Measurements from ENCODE around the gene NDOR1.

NDOR1 gene

GRCh38 chr9:137182836-137183235 lies 22.7 kb upstream of the NDOR1 start:
- DNase-seq (ENCODE audit: low read depth, low spot score), result no peak

- no peak for DNase-seq (ENCODE audit: low read depth, low spot score)
Measured at GRCh38 chr9:137183980-137184595, 21.4 kb upstream of the NDOR1 start.

GRCh38 chr9:137184881-137185660 lies 20.4 kb upstream of the NDOR1 start:
- no peak for DNase-seq (ENCODE audit: low read depth, low spot score)

- DNase-seq (ENCODE audit: low read depth, low spot score), result no peak
Measured at GRCh38 chr9:137185921-137186320, 19.6 kb upstream of the NDOR1 start.

DNA sequence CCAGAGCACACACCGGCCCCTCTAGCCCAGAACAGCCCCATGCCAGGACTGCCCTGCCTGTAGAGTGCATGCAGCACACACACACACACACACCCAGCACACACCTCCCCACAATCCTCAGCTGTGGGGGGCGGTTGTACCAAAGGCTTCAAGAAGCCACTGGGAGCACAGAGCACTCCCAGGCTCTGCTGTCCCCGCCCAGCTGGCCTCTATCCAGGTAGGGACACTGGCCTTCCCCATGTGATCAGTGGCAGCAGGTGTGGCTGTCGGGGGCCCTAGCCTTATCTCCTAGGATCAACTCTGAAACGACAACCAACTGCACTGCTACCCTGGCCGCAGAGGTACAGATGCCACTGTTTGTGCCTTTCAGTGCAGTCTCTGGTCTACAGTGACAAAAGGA lies 19.1 kb upstream of the NDOR1 start:
- DNase-seq (ENCODE audit: low read depth, low spot score), result no peak

- no peak for DNase-seq (ENCODE audit: low read depth, low spot score)
Measured at GRCh38 chr9:137187386-137187785, 18.1 kb upstream of the NDOR1 start.

DNA sequence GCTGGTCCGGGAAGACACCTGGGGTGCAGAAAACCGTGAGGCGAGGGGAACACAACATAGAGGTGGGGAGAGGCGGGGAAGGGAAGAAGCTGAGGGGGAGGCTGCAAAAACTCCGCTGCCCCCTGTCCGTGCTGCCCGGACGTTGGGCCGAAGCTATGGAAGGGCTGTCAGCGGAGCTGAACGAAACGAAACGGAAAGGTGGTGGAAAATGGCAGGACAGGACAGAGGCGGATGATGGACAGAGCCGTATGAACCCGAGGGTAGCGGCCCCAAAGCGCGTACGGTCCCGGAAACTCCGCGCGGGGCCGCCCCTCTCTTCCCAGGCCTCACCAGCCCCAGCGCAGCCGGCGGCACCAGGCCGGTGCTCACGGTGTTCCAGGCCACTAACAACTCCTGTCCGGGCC lies 17.4 kb upstream of the NDOR1 start:
- no peak for DNase-seq (ENCODE audit: low read depth, low spot score)

GRCh38 chr9:137188490-137189296 lies 16.8 kb upstream of the NDOR1 start, which contains the start of the genes ANAPC2 and SSNA1:
TSS of gene ANAPC2 (minus strand) at chr9:137188560. CDS start at chr9:137188532, 28 bp downstream.
TSS of gene SSNA1 (plus strand) at chr9:137188676. CDS start at chr9:137188727, 51 bp downstream.
- DNase-seq (ENCODE audit: low read depth, low spot score), result peak; percentile 67

GRCh38 chr9:137189297-137190295 lies 15.9 kb upstream of the NDOR1 start:
- DNase-seq (ENCODE audit: low read depth, low spot score), result no peak

GRCh38 chr9:137190315-137190856 lies 15.1 kb upstream of the NDOR1 start:
- DNase-seq (ENCODE audit: low read depth, low spot score), result no peak

DNA sequence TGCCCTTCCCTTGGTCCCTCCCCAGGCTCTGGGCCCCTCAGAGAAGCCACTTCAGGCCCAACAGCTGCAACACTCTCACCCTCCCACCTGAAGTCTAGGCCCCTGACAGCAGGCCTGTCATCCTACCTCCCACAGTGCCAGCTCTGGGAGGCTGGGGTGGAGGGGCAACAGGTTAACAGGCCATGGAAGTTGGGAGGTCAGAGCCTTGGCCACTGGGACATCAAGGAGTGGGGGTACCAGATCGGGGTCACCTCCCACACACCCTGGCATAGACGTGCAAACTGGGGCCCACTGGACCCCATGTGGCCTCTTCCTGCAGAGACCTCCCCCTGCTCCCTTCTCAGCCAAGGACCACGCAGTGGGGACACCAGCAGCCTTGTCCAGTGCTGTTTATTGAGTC lies 14.3 kb upstream of the NDOR1 start:
- DNase-seq (ENCODE audit: low read depth, low spot score), result no peak

DNA sequence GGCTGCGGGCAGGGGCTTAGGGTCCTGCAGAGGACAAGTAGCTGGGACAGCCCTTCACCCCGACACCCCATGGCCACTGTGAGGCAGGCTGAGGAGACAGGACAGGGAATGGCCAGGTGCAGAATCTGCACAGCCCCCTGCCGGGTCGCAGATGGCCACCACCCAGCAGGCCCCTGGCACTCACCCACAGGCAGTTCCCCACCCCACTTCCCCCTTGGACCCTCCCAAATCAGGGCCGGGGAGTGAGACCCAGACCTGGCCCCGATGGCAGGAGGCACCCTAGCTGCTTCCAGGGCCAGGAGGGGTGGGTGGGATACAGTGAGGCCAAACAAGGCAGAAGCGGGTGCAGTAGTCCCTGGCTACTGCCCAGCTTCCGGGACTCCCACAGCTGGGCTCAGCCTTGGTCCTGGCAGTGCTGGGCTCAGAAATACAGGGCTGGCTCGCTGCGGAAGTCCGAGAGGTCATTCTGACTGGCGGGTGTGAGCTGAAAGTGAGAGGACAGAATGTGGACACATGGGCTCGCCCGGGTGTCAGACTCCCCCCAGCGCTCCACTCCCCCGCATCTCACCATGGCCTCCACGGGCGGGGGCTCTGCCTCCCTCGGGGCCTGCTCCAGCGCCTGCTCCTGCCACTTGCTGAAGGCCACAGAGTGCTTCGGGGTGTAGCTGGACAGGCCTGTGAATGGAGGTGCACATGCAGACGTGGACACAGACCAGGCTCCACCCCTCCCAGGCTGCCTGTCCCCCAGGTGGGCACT lies 13.6 kb upstream of the NDOR1 start:
- no peak for DNase-seq (ENCODE audit: low read depth, low spot score)

GRCh38 chr9:137192448-137192780 lies 13.1 kb upstream of the NDOR1 start:
- no peak for DNase-seq (ENCODE audit: low read depth, low spot score)

GRCh38 chr9:137192859-137193258 lies 12.6 kb upstream of the NDOR1 start:
- no peak for DNase-seq (ENCODE audit: low read depth, low spot score)

DNA sequence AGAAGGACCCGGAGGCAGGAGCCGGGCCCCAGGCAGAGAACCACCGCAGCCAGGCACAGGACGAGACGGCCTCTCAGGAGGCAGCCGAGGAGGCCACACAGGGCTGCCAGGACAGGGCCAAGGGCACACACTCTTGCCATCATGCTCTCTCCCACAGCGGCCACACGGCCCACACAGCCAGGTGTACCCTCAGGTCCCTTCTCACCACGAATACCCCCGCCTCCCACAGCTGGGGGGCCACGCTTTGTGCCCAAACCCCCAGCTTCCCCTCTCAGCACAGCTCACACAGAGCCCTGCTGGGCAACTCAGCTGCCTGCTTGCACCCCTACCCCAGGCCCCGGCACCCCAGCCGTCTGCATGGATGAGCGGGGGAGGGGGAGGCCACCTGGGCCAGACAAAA lies 11.7 kb upstream of the NDOR1 start:
- no peak for DNase-seq (ENCODE audit: low read depth, low spot score)

- no peak for DNase-seq (ENCODE audit: low read depth, low spot score)
Measured at GRCh38 chr9:137194388-137194787, 11.1 kb upstream of the NDOR1 start.

DNA sequence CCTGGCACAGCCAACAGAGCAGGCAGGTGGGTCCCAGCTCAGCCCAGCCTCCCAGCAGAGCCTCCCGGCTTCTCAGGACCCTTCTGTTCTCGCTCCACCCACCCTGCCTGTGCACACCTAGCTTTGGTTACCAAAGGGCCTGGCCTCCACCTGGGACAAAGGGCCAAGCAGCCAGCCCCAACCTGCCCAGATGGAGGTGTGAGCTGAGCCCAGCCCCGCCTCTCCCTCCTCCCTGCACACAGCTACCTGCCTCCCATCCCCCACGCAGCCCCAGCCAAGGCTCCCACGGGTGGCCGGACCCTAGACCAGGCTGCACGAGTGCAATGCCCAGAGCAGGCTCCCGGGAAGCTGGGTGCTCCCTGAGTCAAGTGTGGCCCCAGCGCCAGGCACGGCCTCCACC lies 10.6 kb upstream of the NDOR1 start:
- DNase-seq (ENCODE audit: low read depth, low spot score), result no peak

GRCh38 chr9:137195525-137196220 lies 9.8 kb upstream of the NDOR1 start:
- DNase-seq (ENCODE audit: low read depth, low spot score), result no peak

DNA sequence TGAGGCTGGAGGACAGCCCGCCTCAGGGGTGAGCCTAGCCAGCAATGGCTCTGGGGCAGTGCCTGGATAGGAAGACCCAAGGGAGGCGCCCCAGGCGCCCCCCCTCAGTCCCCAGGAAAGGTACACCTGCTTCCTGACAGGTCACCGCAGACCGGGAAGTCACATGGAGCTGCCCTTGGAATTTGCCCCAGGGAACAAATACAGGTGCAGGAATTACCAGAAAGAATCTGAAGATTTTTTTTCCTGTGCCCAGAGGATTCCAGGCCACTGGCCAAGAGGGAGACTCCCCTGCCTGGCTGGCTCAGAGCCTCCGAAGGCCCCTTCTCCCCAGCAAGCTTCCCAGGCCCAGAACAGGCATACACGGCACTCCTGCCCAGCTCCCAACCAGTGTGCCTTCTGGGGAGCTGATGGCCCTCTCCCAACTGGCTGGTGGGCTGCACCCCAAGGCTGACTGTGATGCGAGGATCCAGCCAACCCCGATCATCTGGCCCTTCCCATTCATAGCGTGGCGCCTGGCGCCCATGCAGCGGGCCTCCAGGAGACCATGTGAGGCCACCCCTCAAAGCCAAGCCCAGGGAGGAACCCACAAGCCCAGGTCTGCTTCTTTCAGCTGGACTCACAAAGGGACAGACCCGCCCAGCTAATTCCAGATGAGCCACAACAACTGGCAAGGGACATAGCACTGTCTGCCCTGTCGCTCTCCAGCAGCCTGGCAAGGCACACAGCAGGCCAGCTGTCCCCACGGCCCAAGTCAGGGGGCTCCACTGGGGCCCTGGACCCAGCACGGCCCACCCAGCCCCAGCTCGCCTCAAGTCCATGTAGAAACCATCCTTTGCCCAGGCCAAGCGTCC lies 7.2 kb upstream of the NDOR1 start:
- no peak for DNase-seq (ENCODE audit: low read depth, low spot score)
